ACHN (cell line): ENCODE results near the gene NDUFV1.
"Not testable (repeated sequence)": the region's sequence is repeated elsewhere in the genome, so short reads cannot be mapped to it uniquely, and the experiment has no call there.

Experiments used
- DNase-seq: peaks from one replicate; pipeline ENCODE4 v3.0.0-alpha.2; 2015
- in situ Hi-C: cut with HindIII; loops from 2 replicates; pipeline ENCODE4 v1.10.0; 2017; ENCODE audit warnings: low sequenced_read_pairs, low pct_ligation_motif_present, low pct_unique_long_range_greater_than_20kb

The NDUFV1 gene

GRCh38 chr11:67632982-67633755 is 26.4 kb downstream of the NDUFV1 start:
- no peak for DNase-seq
- in situ Hi-C loops: no loop called here

DNA sequence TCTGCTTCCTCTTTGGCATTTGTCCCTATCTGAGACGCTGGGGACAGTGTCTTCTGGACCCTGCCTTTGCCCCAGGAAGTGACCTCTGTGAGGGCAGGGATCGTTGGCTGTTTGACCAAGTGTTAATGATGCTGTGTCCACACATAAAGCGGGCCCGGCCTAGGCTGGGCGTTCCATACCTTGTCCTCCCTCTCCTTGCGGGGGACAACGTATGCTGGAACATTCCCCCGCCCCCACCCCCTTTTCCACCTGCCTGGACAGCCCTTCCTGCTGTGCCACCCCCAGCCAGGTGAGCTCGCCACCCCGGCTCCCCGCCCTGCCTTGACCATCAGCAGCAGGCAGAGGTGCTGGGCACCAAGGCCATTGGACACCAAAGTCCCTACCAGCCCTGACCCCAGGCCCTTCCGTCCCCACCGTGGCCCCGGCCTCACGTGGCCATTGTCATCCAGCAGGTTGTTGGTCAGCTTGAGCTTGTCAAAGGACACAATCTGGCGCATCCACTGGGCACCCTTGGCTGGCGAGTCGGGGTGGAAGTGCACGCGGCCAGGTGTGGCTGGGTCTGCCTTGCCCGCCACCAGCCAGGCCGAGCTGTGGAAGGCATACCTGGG is 27.1 kb downstream of the NDUFV1 start:
- in situ Hi-C loops: no loop called here

DNA sequence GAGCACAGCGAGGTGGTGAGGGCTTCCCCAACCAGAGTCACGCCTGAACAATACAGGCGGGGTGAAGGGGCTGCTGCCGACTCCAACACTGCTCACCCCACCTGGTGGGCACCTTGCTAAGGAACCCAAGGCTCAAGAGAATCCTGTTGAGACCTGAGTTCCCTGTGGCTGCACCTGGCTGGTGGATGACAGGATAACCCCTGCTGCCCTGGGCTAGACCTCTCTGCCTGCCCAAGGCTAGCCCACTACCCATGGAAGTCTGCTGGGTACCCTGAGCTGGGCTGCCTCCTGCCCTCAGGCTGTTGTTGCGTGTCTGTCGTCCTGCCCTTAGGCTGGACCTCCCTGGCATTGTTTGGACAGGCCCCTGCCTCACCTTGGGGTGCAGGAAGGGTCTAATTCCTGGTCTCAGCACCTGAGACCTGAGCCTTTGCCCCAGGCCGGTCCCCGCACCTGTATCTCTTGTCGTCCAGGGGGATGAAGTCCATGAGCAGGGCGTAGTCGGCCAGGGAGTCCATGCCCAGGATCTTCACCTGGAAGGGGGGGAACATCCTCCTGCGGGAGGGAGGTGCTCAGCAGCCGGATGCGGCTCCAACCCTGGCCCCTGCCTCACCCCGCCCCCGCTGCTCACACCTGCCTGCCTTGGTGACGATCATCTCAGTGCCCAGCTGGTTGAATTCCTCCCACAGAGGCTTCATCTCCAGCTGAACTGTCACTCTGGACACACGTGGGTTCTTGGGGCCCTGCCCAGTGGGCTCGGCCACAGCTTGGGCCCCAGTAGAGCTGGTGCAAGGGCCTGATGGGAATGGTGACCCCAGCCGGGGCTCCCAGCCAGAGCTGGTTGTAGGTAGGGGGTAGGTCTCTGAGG is 27.9 kb downstream of the NDUFV1 start:
- DNase-seq: no peak
- in situ Hi-C loops: no loop called here

More for the DNA sequence above, 27.1 kb downstream of the NDUFV1 start:
- DNase-seq: no peak

DNA sequence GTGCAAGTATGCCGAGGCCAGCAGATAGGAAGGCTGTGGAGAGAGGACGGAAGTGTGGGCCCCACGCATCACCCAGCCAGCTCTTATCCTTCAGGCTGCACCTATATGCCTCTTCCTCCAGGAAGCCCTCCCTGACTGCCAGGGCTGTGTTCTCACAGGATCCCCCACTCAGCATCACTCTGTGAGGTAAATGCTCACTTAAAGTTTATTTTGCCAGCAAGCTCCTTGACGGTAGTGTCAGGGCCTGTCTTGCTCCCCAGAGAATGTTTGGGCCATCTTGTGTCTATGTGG is 28.4 kb downstream of the NDUFV1 start:
- no peak for DNase-seq
- in situ Hi-C loops: no loop called here

- in situ Hi-C loops: no loop called here
- no peak for DNase-seq
Measured at GRCh38 chr11:67636962-67637361, 30.2 kb downstream of the NDUFV1 start.

GRCh38 chr11:67637441-67637840 is 30.7 kb downstream of the NDUFV1 start:
- DNase-seq, in situ Hi-C loops: not testable (repeated sequence)

DNA sequence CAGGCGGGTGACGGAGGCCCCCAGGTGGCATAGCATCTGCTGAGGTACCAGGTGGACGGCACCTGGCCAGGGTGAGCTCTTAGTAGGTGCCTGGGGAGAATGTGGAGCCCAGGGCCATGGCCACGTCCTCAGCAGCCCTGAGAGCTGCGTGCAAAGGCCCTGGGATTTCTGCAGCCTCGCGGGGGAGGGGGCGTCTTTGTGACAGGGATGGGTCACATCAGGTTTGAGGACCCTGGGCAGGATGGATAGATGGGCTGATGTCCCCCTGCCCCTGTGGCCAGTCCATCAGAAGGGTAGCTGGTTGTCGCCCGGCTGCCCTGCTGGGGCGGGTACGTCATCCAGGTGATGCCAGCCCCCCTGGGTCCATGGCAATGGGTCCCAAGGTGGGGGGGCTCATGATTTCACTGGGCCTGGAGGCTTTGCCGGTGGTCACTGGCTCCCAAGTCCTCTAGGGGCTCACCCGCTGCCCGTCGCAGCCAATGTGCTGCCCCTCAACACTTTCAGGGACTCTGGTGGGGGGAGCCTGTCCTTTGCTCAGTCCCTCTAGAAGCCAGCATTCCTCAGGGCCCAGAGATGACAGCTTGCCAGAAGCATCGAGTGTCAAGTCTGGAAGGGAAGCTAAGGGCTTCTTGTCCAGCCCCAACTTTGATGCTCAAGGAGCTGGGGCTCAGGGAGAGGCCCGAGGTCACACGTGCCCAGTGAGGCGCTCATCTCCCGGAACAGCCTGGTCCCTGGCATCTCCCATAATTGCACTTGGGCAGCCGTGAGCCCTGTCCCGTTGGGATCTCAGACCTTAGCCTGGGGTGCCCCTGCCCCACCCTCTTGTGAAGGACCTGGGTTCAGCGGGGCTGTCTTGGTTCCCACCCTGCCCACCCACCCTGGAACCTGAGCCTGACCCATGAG is 32.0 kb downstream of the NDUFV1 start:
- DNase-seq: no peak
- in situ Hi-C loops: no loop called here

GRCh38 chr11:67639438-67639859 is 32.7 kb downstream of the NDUFV1 start, which contains the start of gene TBX10:
TBX10 (minus strand) TSS chr11:67639763; CDS start chr11:67639472, 291 bp downstream.
- DNase-seq: no peak
- in situ Hi-C loops: no loop called here

GRCh38 chr11:67640021-67640757 is 33.5 kb downstream of the NDUFV1 start:
- peak; percentile 27 for DNase-seq
- in situ Hi-C loops: no loop called here

GRCh38 chr11:67640758-67641337 is 34.1 kb downstream of the NDUFV1 start:
- in situ Hi-C loops: no loop called here
- no peak for DNase-seq

GRCh38 chr11:67641338-67642172 is 34.8 kb downstream of the NDUFV1 start:
- in situ Hi-C loops: no loop called here
- no peak for DNase-seq

- no peak for DNase-seq
- in situ Hi-C loops: no loop called here
Measured at GRCh38 chr11:67642173-67643120, 35.7 kb downstream of the NDUFV1 start.

- in situ Hi-C loops: no loop called here
- peak; percentile 8 for DNase-seq
Measured at GRCh38 chr11:67644042-67644441, 37.3 kb downstream of the NDUFV1 start.

DNA sequence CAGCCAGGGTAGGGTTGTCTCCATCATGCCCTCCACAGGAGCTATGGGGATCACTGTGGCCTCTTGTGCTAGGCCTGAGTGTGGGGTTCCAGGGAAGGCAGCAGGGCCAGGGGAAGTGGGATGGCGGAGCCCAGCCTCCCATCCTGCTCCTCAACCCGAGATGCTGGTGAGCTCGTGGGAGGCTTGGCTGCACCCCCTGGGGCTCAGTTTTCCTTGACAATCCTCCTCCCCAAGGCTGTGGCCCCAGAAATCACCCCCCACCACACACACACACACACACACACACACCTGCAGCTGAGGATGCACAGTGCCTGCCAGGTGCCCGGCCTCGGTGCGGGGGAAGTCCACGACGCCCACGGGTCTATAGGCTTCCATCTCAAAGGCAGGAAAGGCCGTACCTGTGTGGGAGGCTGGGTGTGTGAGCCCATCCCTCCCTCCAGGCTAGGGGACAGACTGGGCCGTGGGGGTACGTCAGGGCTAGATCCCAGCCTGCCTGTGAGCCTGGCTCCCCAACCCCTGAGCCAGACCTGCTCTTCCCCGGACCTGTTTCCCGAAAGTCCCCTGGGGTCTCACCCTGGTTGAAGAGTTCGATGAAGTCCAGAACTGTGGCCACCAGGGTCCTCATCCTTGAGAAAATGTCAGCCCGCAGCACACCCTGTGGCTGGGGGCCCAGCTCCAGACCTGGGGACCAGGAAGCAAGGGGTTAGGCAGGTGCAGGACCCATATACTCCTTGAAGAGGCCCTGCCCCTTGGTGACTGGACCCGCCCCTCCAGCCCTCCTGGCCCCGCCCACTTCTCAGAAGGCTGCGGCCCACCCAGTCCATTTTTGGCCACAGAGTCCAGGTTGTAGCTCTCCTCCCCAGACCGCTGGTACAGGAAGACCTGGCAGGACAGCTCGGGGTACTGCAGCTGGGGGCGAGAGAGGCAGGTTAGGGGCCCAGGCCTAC is 38.0 kb downstream of the NDUFV1 start:
- DNase-seq: no peak
- in situ Hi-C loops: no loop called here
